H4 (cell line): Measurements from ENCODE around the gene RAD51B. TPM values are rescaled to one million over a fixed set of nuclear protein-coding genes. Genes with fewer than 3 reads are reported as not detected.
A peak's percentile ranks its signal among the peaks of the same experiment; 100 is the strongest.

ENCODE experiments used
- DNase-seq: peaks from one replicate; pipeline ENCODE4 v3.0.0-alpha.2; 2015; ENCODE audit warnings: low spot score
- total RNA-seq: library from RNA; depleted of rRNA; stranded (reverse); fragments of >200 nt; shearing (Covaris generic); gene quantifications from 2 replicates; pipeline ENCODE4 v1.2.3, GENCODE V29; 2014

Gene RAD51B
- total RNA-seq, 1 experiment from 2014 or later, result 11.2 TPM

DNA sequence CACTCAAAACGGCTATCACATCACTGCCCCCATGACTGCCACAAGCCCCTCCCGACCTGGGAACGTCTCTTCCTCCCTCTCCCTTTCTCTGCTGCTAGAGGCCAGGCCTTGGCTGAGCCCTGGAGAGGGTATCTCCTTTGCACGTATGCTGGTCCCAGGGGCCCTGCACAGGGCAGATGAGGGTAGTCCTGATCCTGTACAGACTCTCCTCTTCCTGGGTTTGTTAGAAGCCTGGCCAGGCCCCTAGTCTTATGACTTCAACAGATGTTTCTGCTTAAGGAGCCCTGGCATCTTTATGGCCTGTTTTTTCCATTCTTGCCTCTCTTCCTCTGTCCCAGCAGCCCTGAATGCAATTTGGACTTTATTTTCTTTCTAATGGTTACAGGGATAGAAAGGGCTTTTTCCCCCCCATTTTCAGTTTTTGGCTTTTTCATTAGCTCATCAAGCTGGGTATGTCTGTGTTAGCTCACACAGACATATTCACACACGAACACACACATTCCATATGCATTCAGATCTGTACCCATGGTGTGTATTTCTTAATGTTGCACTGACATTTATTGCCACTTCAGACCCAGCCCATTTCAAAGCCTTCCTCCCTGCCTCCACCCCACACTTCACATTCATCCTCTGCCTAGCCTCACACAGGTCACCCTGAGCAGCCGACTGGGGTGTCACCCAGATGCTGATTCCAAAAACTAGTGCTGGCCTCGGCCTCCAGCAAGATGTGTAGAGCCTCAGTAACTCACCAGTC lies 770.0 kb downstream of the RAD51B start:
- DNase-seq, result peak; percentile 29

DNA sequence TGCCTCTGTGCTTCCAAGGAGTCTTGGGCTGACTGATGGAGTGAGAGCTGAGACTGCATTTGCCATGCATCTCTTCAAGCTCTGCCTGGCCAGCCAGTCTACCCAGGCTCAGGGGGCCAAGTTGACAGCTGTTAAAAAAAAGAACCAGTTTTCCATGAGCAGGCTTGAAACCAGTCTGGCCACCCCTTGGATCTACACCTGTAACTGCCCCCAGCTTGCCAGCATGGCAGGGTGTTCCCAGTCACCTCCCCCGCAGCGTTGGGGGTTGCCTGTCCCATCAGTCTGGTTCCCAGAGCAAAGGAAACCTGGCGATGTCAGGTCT lies 770.6 kb downstream of the RAD51B start:
- DNase-seq, result no peak

GRCh38 chr14:68591786-68592185 lies 772.2 kb downstream of the RAD51B start:
- DNase-seq, result no peak

GRCh38 chr14:68592948-68593556 lies 773.5 kb downstream of the RAD51B start:
- no peak for DNase-seq

GRCh38 chr14:68593806-68594536 lies 774.4 kb downstream of the RAD51B start:
- no peak for DNase-seq

- no peak for DNase-seq
Observed at GRCh38 chr14:68594737-68595380, 775.3 kb downstream of the RAD51B start.

DNA sequence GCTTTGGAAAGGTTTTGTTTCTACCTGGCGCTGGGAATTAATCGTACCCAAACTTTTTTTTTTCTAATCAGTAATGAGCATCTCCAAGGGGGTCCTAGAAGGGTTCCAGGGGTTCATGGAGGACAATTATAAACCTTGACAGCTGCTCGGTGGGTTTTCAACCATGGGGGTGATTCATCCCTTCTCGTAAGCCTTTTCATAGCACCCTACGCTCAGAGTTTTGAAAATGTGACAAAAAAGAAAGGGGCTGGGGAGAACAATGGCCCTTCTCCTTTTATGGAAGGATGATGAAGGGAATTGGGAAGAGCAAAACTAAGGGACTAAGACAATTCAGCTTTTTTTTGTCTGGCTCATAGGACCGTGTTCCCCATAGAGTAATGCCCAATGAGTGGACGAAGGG lies 776.6 kb downstream of the RAD51B start:
- no peak for DNase-seq

DNA sequence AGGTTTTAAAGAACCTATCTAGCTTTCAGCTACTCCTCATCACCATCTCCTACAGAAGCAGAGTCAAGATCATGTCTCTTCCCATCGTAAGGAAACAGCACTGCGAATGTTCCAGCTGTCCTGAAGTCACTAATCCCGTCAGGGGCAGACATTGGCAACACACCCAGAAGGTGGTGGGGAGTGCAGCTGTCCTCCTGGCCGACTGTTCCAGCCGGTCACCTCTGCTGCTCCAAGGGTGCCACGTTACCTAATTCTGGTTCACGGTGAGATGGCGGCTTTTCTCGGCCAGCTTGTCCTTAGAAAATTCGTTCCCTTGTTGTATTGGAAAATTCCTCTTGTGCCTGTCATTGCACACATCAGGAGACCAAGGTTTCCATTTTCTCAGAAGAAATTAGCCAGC lies 777.1 kb downstream of the RAD51B start:
- no peak for DNase-seq

- DNase-seq, result no peak
Observed at GRCh38 chr14:68598089-68598488, 778.5 kb downstream of the RAD51B start.

DNA sequence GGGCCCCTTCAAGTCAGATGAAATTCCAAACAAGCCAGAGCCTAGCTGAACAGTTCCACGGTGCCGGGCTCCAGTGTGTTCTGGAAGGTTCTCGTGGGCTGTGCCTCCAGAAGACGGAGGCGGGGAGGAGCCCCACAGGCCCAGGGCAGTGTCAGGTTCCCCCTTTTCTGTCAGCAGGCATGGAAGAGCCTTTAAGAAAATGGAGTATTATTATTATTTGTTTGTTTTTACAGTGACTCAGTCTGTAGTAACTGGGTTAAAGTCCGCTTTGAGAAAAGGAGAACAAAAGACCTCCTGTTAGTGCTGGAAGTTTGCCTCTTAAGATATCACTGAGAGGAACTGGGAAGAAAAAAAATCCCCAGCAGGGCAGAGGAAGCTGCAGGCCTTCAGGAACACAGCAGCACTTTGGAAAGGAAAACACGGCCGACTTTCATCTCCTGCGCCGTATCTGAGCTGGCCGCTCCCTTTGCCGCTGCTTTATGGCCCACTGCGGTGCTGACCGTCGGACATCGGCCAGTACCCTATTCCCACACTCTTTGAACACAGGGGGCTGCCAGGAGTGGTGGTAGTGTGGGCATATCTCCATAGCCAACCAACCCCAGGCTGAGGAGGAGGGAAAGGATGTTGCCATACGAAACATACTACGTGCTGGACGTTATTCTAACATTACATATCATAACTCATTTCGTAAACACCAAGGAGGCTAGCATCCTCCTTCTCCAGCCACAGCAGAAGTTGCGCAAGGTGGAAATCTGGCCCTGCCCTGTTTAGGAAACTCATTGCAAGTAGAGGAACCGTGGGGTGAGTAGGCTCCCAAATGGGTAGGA lies 779.3 kb downstream of the RAD51B start:
- peak; percentile 94 for DNase-seq

GRCh38 chr14:68599896-68600610 lies 780.5 kb downstream of the RAD51B start:
- no peak for DNase-seq

DNA sequence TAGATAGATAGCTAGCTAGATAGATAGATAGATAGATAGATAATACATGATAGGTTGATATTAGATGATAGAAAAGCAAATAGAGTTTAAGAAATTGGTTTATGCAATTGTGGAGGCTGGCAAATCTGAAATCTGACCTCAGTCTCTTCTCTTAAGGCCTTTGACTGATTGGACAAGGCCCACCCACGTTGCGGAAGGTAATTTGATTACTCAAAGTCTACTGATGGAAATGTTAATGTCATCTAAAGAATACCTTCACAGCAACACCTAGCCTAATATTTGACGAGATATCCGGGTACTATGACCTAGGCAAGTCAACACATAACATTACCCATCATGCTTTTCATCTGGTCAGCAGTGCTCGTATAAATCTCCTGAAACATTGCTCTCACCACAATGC lies 782.9 kb downstream of the RAD51B start:
- no peak for DNase-seq

DNA sequence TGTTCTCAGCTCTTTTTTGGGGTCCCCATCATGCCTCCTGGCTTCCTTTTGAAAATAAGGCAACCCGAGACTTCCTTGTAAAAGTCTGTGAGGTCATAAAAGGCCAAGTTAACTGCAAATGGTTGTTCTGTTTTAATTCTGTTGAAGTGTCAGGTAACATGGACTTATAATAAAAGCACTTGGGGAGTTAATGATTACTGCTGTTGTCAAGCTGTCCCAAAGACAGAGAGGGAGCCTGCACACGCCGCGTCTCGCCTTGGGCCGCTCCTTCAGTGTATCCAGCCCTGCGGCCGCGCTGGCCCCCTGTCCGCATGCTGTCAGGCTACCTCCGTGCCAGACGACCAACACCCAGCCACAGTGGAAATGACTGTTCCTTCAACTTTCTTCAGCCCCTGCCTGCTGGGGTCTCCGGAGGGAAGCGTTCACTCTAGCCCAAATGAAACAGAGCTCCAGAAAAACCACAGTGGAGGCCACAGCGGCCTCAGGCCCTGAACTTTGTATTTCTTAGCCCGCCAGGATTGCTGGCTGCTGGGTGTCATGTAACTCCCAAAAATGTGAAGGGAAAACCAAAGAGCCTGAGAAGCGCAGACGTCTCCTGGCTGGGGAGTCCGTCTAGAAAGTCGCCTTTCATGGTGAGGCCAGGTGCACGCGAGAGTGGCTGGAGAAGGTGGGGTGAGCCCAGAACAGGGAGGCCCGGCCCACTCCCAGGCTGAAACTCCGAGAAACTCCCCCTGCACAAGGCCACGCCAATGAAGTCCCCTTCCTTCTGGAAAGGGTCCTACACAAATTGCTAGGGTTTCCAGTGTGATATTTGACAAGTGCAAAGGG lies 784.2 kb downstream of the RAD51B start:
- DNase-seq, result no peak

GRCh38 chr14:68604361-68604730 lies 784.8 kb downstream of the RAD51B start:
- no peak for DNase-seq

GRCh38 chr14:68604822-68605221 lies 785.2 kb downstream of the RAD51B start:
- no peak for DNase-seq

- DNase-seq, result no peak
Observed at GRCh38 chr14:68606176-68606575, 786.6 kb downstream of the RAD51B start.

- no peak for DNase-seq
Observed at GRCh38 chr14:68606644-68607043, 787.1 kb downstream of the RAD51B start.

DNA sequence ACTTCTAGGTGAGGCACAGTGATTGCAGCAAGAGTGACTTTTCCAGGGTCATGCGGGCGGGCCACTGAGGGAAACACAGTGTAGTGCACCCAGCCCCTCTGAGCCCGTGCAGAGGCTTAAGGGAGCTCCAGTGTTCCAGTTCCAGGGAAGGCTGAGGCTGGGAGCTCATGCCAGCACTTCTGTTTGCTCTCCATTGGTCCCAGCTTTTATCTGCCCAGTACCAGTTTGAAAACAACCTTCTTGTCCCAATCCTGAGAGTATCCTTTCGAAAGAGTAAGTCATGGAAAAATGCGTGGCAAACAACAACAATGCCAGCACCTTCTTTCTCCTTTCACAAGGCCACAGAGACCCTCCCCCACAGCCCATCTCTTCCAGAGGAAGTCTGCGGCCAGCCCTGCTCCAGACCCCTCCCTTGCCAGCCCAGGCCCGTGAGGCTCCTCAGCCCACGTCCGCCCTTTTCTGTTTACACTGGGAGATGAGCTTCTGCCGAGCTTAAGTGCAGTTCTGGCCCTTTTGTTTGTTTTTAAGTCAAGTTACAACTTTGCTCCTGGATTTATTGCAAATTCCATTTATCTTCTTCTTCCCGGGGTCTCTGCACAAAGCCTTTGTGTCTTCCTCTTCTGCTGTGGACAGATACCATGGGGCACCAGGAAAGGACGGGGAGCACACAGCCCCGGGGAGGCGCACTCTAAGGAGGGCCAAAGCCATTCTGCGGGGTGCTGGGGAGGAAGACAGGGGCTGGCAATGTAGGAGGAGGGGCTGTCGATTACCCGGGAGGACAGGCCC lies 787.7 kb downstream of the RAD51B start:
- DNase-seq, result peak; percentile 80

DNA sequence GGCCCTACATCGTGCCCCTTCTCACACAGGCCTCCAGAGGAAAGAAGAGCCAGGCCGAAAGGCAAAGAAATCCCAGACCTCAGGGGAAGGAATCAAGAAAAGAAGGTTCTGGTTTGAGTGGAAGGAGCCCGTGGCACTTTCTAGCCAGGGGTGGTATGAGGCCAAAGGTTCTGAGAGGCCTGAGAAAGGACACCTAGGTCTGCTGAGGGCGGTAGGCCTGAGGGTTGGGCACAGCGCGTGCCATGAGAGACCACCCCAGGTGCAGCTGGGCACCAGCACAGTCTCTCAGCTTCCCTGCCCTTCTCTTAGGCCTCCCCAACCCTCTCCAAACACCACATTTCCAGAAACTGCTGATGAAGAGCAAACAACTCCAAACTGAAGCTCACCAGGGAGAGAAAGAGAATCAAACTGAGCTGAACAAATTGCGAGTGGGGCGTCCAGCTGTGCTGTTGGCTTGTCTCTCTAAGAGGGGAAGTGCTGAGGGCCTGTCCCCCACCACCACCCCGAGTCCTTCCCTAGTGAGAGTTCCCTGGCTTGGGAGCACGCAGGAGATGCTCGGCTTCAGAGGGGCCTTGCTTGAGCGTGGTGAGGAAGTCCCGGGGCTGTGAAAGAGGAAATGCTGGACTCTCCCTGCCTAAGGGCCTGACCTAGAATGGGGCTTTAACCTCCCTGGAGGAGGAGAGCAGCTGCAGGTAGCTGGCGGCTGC lies 788.4 kb downstream of the RAD51B start:
- DNase-seq, result no peak
